Measurements from ENCODE around the gene NR5A2.

- TF ChIP-seq YY1 (IDR thresholded peaks at IDR 0.05; ENCODE audit: insufficient read depth, insufficient read length) (no peak), ZNF274 (IDR thresholded peaks at IDR 0.05; ENCODE audit: low read depth, low read length) (no peak), SUZ12 (IDR thresholded peaks at IDR 0.05; ENCODE audit: extremely low read depth, insufficient read depth, insufficient read length) (no peak)
These were observed 135.4 kb downstream of the NR5A2 start for GRCh38 chr1:200162877-200163276.
